Measurements from ENCODE around the gene GBA3. TPM values are rescaled to one million over a fixed set of nuclear protein-coding genes. Genes with fewer than 3 reads are reported as not detected.
A peak's percentile ranks its signal among the peaks of the same experiment; 100 is the strongest.

The GBA3 gene
- total RNA-seq, 4 donors from 2014 or later = not detected

- DNase-seq = no peak
- Histone ChIP-seq H3K36me3 (no peaks in the 10 kb centered on the region), H3K4me3 (no peak overlapping the region), H3K9me3 (no peaks in the 10 kb centered on the region), H3K27ac (no peak overlapping the region), H3K4me1 (no peaks in the 10 kb centered on the region), H3K27me3 (no peaks in the 10 kb centered on the region)
- 36 to 68% methylated on average over 1 of the region's 1 CpG for WGBS, 2 donors
- no peak for TF ChIP-seq POLR2A (IDR thresholded peaks at IDR 0.05)
- no peak for TF ChIP-seq CTCF (IDR thresholded peaks at IDR 0.05)
- intact Hi-C loops (cut with DNase I) = no loop called here
Observed at GRCh38 chr4:22670956-22671355, 21.8 kb upstream of the GBA3 start.

GRCh38 chr4:22672519-22672918 is 20.2 kb upstream of the GBA3 start:
- peaks cover 0 to 3% (median 0%) of the 10 kb centered on the region in 4 donors for H3K27me3 ChIP-seq
- H3K4me3 ChIP-seq = no peak overlapping the region
- H3K27ac ChIP-seq = no peak overlapping the region
- DNase-seq = no peak
- H3K4me1 ChIP-seq = peaks cover 0 to 4% (median 0%) of the 10 kb centered on the region in 3 donors
- no peaks in the 10 kb centered on the region for H3K9me3 ChIP-seq
- WGBS, 2 donors = 61 to 77% methylated on average over 1 of the region's 1 CpG
- H3K36me3 ChIP-seq = no peaks in the 10 kb centered on the region
- TF ChIP-seq POLR2A (IDR thresholded peaks at IDR 0.05) = no peak
- no peak for TF ChIP-seq CTCF (IDR thresholded peaks at IDR 0.05)
- intact Hi-C loops (cut with DNase I) = no loop called here

GRCh38 chr4:22672944-22673343 is 19.8 kb upstream of the GBA3 start:
- Histone ChIP-seq H3K27me3 (peaks cover 0 to 4% (median 0%) of the 10 kb centered on the region in 4 donors), H3K9me3 (no peaks in the 10 kb centered on the region), H3K36me3 (no peaks in the 10 kb centered on the region), H3K27ac (no peak overlapping the region), H3K4me3 (no peak overlapping the region), H3K4me1 (peaks cover 0 to 4% (median 0%) of the 10 kb centered on the region in 3 donors)
- no peak for TF ChIP-seq CTCF (IDR thresholded peaks at IDR 0.05)
- no peak for TF ChIP-seq POLR2A (IDR thresholded peaks at IDR 0.05)
- 78 to 80% methylated on average over 4 of the region's 4 CpGs for WGBS, 2 donors
- DNase-seq = no peak
- intact Hi-C loops (cut with DNase I) = no loop called here

- H3K4me1 ChIP-seq = peaks cover 0 to 5% (median 4%) of the 10 kb centered on the region in 3 donors
- H3K36me3 ChIP-seq = no peaks in the 10 kb centered on the region
- peaks cover 0 to 4% (median 0%) of the 10 kb centered on the region in 4 donors for H3K27me3 ChIP-seq
- TF ChIP-seq POLR2A (IDR thresholded peaks at IDR 0.05) (no peak), CTCF (IDR thresholded peaks at IDR 0.05) (no peak)
- intact Hi-C loops (cut with DNase I) = no loop called here
- WGBS, 2 donors = 81 to 100% methylated on average over 1 of the region's 1 CpG
- no peak overlapping the region for H3K4me3 ChIP-seq
- H3K27ac ChIP-seq = no peak overlapping the region
- no peaks in the 10 kb centered on the region for H3K9me3 ChIP-seq
- no peak for DNase-seq
Observed at GRCh38 chr4:22674700-22675099, 18.0 kb upstream of the GBA3 start.

GRCh38 chr4:22676063-22676462 is 16.7 kb upstream of the GBA3 start:
- WGBS, 2 donors = 71 to 80% methylated on average over 1 of the region's 1 CpG
- H3K4me3 ChIP-seq = no peak overlapping the region
- no peaks in the 10 kb centered on the region for H3K36me3 ChIP-seq
- H3K9me3 ChIP-seq = no peaks in the 10 kb centered on the region
- peaks cover 0 to 5% (median 4%) of the 10 kb centered on the region in 3 donors for H3K4me1 ChIP-seq
- H3K27me3 ChIP-seq = peaks cover 0 to 4% (median 0%) of the 10 kb centered on the region in 4 donors
- no peak for TF ChIP-seq CTCF (IDR thresholded peaks at IDR 0.05)
- no peak for TF ChIP-seq POLR2A (IDR thresholded peaks at IDR 0.05)
- DNase-seq = no peak
- intact Hi-C loops (cut with DNase I) = no loop called here
- peak overlapping the region in 1 of 4 donors; percentile 42 for H3K27ac ChIP-seq

Data from esophagus squamous epithelium (tissue), 5 donors.